ENCODE data around the gene C9orf72. TPM values are rescaled to one million over a fixed set of nuclear protein-coding genes. Genes with fewer than 3 reads are reported as not detected.
A peak's percentile ranks its signal among the peaks of the same experiment; 100 is the strongest.

Gene C9orf72
- total RNA-seq (2022), result 8.0 and 9.7 TPM in 2 replicates
- Bru-seq, nascent RNA, result percentile 71 among the genes with signal in this experiment
- percentile 54 among the genes with signal in this experiment for BruChase-seq, experiment 1, labeled RNA remaining after a 6-hour chase
- percentile 68 among the genes with signal in this experiment for BruChase-seq, experiment 2, labeled RNA remaining after a 2-hour chase
- long read RNA-seq, partial matches to known transcripts, result 2 of 6 reads
- long read RNA-seq, other reads (novel, unspliced or antisense), result 2 of 6 reads

DNA sequence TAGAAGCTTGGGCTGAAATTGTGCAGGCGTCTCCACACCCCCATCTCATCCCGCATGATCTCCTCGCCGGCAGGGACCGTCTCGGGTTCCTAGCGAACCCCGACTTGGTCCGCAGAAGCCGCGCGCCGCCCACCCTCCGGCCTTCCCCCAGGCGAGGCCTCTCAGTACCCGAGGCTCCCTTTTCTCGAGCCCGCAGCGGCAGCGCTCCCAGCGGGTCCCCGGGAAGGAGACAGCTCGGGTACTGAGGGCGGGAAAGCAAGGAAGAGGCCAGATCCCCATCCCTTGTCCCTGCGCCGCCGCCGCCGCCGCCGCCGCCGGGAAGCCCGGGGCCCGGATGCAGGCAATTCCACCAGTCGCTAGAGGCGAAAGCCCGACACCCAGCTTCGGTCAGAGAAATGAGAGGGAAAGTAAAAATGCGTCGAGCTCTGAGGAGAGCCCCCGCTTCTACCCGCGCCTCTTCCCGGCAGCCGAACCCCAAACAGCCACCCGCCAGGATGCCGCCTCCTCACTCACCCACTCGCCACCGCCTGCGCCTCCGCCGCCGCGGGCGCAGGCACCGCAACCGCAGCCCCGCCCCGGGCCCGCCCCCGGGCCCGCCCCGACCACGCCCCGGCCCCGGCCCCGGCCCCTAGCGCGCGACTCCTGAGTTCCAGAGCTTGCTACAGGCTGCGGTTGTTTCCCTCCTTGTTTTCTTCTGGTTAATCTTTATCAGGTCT, at the start of gene C9orf72:
Gene C9orf72, minus strand, starts transcription at position 564 of the 716 bp plus-strand sequence. CDS start 6,361 bp downstream, outside the sequence.
- Mint-ChIP-seq H3K4me1 (ENCODE audit: low read depth, unreplicated experiment) (no peaks in the 10 kb centered on the region), H3K4me3 (ENCODE audit: low read depth, unreplicated experiment) (peak within 1 kb of the TSS; percentile 91), H3K27ac (ENCODE audit: unreplicated experiment) (peak within 1 kb of the TSS; percentile 100), H3K36me3 (ENCODE audit: insufficient read depth, unreplicated experiment) (peaks cover 27% of the 10 kb centered on the region), H3K9me3 (ENCODE audit: low read depth, unreplicated experiment) (peaks cover 2% of the 10 kb centered on the region), H3K27me3 (ENCODE audit: unreplicated experiment) (no peaks in the 10 kb centered on the region)
- BruUV-seq (replicated peaks), result no TSS peak
- TF ChIP-seq CTCF (IDR thresholded peaks at IDR 0.05; ENCODE audit: unreplicated experiment), result no peak
- CTCF ChIA-PET, result no interaction called here
- intact Hi-C loops (cut with micrococcal nuclease; ENCODE audit: unreplicated experiment), result no loop called here
- peak; percentile 73 for DNase-seq

DNA sequence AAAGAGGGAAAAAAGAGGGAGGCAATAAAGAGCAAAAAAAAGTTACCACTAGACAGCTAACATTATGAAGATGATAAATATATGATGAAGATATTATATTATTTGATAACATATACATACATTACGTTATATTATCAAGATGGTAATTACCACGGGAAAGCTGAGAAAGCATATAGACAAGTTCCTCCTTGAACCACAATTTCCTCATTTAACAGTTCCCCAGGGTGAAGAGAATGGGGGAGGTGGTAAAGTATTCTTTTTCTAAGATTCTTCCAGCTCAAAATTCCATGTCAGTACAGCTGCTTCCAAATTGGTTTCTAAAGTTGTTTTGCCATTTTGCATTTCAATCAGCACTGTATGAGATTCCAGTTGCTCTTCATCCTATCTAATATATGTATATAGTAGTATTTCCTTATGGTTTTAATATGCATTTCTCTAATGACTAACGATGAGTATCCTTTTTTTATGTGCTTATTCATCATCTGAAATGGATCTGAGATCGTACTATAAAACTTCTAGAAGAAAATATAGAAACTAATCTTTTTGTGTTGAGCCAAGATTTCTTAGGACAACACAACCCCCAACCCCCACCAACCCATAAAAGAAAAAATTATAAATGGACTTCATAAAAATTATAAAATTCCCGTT, 49.5 kb upstream of the C9orf72 start:
- intact Hi-C loops (cut with micrococcal nuclease; ENCODE audit: unreplicated experiment), result loop anchor here (10.0 kb wide), 1 partner anchor 82 kb away; no protein-coding TSS in a partner anchor
- H3K36me3 Mint-ChIP-seq (ENCODE audit: insufficient read depth, unreplicated experiment), result peaks cover 5% of the 10 kb centered on the region
- no peaks in the 10 kb centered on the region for H3K27me3 Mint-ChIP-seq (ENCODE audit: unreplicated experiment)
- peaks cover 2% of the 10 kb centered on the region for H3K9me3 Mint-ChIP-seq (ENCODE audit: low read depth, unreplicated experiment)
- no peak overlapping the region for H3K27ac Mint-ChIP-seq (ENCODE audit: unreplicated experiment)
- CTCF ChIA-PET, result no interaction called here
- no peak overlapping the region for H3K4me3 Mint-ChIP-seq (ENCODE audit: low read depth, unreplicated experiment)
- BruUV-seq (replicated peaks), result no TSS peak
- H3K4me1 Mint-ChIP-seq (ENCODE audit: low read depth, unreplicated experiment), result peaks cover 35% of the 10 kb centered on the region
- TF ChIP-seq CTCF (IDR thresholded peaks at IDR 0.05; ENCODE audit: unreplicated experiment), result no peak
- no peak for DNase-seq

DNA sequence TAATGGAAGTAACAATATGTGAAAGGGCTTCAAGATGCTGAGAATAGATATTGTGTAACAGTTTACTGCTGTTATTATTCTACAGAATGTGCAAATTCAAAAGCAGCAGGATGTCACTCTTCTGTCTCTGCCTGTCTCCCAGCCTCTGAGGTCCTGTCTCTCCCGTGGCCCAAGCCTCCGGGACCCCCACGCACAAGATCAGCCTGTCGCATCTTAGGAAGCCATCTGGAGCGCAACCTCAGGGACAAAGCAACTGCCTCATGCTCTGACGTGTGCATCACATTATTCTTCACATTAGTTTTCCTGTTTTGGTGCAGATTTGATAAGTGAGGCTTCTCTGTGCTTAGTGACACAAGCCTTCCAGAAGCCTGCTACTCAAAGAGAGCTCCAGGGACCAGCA, 46.5 kb upstream of the C9orf72 start:
- no peak for TF ChIP-seq CTCF (IDR thresholded peaks at IDR 0.05; ENCODE audit: unreplicated experiment)
- no TSS peak for BruUV-seq (replicated peaks)
- Mint-ChIP-seq H3K27ac (ENCODE audit: unreplicated experiment) (no peak overlapping the region), H3K27me3 (ENCODE audit: unreplicated experiment) (no peaks in the 10 kb centered on the region), H3K4me1 (ENCODE audit: low read depth, unreplicated experiment) (peaks cover 10% of the 10 kb centered on the region), H3K9me3 (ENCODE audit: low read depth, unreplicated experiment) (peaks cover 2% of the 10 kb centered on the region), H3K4me3 (ENCODE audit: low read depth, unreplicated experiment) (no peak overlapping the region), H3K36me3 (ENCODE audit: insufficient read depth, unreplicated experiment) (peaks cover 4% of the 10 kb centered on the region)
- intact Hi-C loops (cut with micrococcal nuclease; ENCODE audit: unreplicated experiment), result loop anchor here (10.0 kb wide), 1 partner anchor 85 kb away; no protein-coding TSS in a partner anchor
- CTCF ChIA-PET, result no interaction called here
- DNase-seq, result no peak

DNA sequence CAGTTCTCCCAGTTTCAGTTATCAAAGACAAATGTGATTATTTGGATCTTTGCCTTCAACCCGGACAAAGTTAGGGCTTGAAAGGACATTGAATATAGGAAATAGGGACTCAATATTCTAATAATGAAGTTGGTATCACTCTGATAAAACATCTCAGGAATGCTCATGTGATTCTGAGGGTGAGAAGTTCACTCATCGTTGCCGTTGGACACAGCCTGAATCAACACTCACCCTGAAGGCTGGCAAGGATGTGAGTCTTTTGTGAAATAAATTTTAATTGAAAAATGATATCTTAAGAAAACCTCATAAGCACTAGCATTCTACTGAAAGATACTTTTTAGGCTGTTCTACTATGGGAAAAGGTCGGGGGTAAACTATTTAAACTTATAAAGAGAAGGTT, 44.8 kb upstream of the C9orf72 start:
- intact Hi-C loops (cut with micrococcal nuclease; ENCODE audit: unreplicated experiment), result no loop called here
- CTCF ChIA-PET, result no interaction called here
- BruUV-seq (replicated peaks), result no TSS peak
- H3K27ac Mint-ChIP-seq (ENCODE audit: unreplicated experiment), result no peak overlapping the region
- no peaks in the 10 kb centered on the region for H3K27me3 Mint-ChIP-seq (ENCODE audit: unreplicated experiment)
- no peaks in the 10 kb centered on the region for H3K9me3 Mint-ChIP-seq (ENCODE audit: low read depth, unreplicated experiment)
- H3K4me3 Mint-ChIP-seq (ENCODE audit: low read depth, unreplicated experiment), result no peak overlapping the region
- no peaks in the 10 kb centered on the region for H3K4me1 Mint-ChIP-seq (ENCODE audit: low read depth, unreplicated experiment)
- no peak for TF ChIP-seq CTCF (IDR thresholded peaks at IDR 0.05; ENCODE audit: unreplicated experiment)
- peaks cover 4% of the 10 kb centered on the region for H3K36me3 Mint-ChIP-seq (ENCODE audit: insufficient read depth, unreplicated experiment)
- no peak for DNase-seq
